GM19463 (cell line): Measurements from ENCODE around the gene ZNF322.
"Not testable (repeated sequence)": the region's sequence is repeated elsewhere in the genome, so short reads cannot be mapped to it uniquely, and the experiment has no call there.

Experiments
- ATAC-seq: cut with Tn5 transposase; IDR thresholded peaks from one replicate; pipeline ENCODE4 v1.9.1; 2021; ENCODE audit warnings: mild to moderate bottlenecking, moderate library complexity; ENCODE audit not compliant: unreplicated experiment

ZNF322 gene

GRCh38 chr6:26659042-26659999 is at the start of gene ZNF322:
Gene ZNF322 (minus strand): TSS chr6:26659746. CDS start chr6:26638553, 21,193 bp downstream.
- ATAC-seq, result peak; percentile 98

GRCh38 chr6:26705780-26706179 is 46.2 kb upstream of the ZNF322 start:
- ATAC-seq, result not testable (repeated sequence)

DNA sequence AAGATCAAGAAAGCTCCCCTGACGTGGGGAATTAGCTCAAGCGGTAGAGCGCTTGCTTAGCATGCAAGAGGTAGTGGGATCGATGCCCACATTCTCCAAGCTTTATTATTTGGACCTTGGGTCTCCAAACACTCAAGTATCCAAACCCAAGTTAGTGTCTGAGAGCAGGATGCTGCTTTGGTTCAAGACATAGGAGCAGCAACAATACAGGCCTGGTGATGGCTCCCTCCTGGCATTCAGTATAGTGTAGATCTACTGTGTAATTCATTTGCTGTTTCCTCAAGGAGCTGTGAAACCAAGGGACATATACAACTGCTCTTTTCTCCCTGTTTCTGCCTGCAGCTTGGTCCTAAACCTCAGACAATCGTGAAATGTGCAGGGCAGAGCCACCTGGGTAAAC is 45.8 kb upstream of the ZNF322 start:
- not testable (repeated sequence) for ATAC-seq

DNA sequence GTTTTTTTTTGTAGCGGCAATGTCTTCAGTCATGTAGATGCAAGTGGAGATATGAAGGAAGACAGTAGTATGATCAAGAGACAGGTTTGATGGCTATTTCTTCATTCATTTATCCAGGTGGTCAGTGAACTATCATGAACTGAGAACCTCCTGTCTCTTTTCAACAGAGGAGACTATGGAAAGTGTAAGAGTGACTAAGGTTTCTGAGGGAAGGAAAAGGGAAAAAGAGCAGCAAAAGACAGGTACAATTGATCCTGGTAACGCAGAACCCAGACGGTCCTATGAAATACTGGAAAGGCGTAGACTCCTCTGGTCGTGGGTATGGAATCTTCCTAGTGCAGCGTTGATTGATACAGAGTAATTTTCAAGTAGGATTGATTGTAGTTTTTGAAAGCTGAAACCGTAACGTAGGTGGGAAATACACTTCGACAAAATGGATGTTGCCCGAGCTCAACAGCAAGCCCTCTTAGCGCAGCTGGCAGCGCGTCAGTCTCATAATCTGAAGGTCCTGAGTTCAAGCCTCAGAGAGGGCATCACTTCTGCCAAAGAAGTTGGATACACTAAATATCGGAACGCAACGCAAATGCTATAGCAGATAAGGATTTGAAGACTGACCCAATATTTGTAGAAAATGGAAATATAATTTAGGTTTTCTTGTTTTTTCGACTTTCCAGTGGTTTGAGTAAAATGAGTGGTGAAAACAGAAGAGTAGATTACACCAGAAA is 41.6 kb upstream of the ZNF322 start:
- ATAC-seq, result not testable (repeated sequence)

- ATAC-seq, result not testable (repeated sequence)
These were observed 38.0 kb upstream of the ZNF322 start for GRCh38 chr6:26697496-26697895.

GRCh38 chr6:26689324-26689947 is 29.9 kb upstream of the ZNF322 start:
- ATAC-seq, result not testable (repeated sequence)

- ATAC-seq, result not testable (repeated sequence)
These were observed 23.0 kb upstream of the ZNF322 start for GRCh38 chr6:26682435-26683042.

DNA sequence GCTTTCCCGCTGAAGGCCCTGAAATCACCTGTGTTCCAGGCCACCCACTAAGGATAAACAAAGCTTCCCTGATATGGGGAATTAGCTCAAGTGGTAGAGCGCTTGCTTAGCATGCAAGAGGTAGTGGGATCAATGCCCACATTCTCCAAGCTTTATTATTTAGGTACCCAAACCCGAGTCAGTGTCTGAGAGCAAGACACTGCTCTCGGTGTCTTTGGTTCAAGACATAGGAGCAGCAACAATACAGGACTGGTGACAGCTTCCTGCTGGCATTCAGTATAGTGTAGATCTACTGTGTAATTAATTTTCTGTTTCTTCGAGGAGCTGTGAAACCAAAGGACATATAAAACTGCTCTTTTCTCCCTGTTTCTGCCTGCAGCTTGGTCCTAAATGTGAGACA is 13.7 kb upstream of the ZNF322 start:
- not testable (repeated sequence) for ATAC-seq

DNA sequence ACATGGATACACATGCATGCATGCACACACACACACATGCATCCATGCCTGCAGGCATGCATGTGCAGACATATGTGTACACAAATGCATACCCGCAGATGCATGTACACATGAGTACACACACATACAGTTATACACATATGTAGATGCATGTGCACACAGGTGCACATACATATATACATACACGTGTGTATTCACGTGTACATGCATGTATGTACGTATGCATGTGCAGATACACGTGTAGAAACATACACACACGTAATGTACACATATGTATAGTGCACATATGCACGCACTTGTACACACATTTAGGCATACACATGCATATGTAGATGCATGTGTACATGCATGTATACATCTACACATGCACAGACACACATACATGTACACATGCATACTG is 11.0 kb upstream of the ZNF322 start:
- ATAC-seq, result not testable (repeated sequence)

DNA sequence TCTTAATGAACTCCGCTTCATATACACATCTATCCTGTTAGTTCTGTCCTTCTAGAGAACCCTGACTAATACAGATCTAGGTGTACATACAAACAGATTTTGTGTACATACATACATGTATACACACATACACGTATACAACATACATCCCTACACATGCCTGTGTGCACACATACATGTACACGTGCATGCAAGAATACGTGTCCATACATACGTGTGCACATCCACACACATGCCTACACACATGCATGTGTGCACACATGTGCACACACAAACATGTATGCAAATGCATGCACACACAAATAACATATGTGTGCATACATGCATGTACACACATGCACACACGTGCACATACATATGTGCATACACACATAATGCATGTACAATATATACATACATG is 10.5 kb upstream of the ZNF322 start:
- not testable (repeated sequence) for ATAC-seq

DNA sequence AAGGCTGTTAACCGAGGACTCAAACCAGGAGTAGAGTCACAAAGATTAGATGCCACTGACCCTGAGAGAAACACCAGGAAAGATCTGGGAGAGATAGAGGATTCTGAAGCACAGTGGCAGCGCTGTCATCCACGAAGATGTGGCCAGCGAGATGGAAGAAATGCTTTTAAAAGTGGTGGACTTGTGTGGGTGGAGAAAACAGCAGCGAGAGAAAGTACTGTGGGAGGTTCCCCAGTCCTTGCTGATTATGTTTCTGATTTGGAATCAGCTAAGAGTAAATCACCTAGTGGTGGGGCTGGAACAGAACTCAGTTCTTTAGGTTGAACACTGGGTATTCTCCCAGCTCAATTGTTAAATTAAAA is 435 bp upstream of the ZNF322 start:
- no peak for ATAC-seq

DNA sequence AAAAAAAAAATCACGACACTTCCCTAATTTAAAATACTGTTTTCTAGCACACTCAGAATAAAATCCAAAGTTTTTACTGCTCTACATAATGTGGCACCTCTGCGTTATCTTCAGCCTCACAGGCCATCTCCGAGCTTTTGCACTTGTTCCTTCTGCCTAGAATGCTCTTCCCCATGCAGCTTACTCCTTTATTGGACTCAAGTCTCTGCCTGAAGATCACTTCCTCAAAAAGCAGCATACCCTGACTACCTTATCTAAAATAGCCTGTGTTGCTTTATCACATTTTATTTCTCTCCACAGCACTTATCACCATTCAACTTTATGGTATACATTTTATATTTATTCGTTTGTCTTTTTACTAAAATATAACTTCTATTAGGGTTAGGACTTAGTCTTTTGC is 2.3 kb downstream of the ZNF322 start:
- no peak for ATAC-seq

DNA sequence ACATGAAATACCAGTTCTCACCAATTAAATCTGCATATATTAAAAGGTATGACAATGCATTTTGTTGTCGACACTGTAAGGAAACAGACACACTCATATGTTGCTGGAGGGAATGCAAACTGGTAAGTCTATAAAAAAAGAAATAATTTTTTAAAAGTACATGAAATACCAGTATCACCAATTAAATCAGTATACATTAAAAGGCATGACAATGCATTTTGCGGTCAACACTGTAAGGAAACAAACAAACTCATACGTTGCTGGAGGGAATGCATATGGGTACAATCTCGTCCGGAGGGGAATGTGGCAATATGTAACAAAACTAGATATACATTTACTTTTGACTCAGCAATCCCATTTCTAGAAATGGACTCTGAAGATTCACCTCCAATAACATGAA is 6.5 kb downstream of the ZNF322 start:
- ATAC-seq, result no peak

DNA sequence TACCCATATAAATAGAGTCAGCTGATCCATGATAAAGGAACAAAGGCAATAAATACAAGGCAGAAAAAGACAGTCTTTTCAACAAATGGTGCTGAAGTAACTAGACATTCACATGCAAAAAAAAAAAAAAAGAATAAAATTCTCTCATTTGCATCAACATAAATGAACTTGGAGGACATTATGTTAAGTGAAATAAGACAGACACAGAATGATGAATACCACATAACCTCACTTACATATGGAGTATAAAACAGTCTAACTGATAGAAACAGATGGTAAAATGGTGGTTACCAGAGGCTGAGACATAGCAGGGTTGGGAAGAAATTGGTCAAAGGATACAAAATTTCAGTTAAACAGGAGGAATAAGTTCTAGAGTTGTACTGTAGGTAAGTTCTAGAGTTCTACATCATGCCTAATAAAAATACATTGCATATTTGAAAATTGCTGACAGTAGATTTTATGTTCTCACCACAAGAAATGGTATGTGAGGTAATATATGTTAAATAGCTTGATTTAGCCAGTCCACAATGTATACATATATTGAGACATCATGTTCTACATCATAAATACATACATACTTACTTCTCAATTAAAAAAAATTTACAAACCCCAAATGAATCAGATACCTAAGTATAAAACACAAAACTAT is 8.3 kb downstream of the ZNF322 start:
- ATAC-seq, result no peak

DNA sequence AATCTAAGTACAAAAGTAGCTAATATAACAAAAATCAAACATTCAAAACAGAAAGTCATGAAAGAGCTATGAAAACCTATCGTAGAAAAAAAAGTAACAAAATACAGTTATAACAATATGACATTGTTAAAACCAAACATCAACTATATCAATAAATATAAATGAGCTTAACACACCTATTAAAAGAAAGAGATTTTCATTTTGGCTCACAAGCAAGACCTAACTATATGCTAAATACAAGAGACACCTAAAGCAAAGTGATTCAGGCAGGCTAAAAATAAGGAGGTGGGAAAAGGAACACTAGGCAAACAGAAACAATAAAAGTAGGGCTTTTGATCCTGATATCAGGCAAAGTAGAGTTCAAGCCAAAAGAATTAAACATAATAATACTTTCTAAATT is 13.5 kb downstream of the ZNF322 start:
- no peak for ATAC-seq

DNA sequence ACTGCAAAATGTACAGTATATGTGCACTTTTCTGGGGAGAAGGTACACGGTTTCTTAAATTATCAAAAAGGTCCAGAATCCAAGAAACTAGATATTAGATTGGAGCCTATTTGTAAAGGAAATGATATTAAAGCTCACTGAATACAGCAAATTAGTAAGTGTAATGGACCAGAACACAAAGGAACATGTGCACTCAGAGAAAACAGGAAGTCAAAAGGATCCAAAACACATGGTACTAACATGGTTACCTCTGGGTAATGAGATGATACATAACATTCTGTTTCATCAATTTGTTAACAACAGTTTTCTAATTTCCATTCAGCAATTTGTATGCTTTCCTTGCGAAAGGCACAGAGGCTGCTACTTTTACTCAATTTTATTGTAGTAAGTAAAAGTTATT is 18.7 kb downstream of the ZNF322 start:
- no peak for ATAC-seq

- ATAC-seq, result no peak
These were observed 30.2 kb downstream of the ZNF322 start for GRCh38 chr6:26629359-26629758.

DNA sequence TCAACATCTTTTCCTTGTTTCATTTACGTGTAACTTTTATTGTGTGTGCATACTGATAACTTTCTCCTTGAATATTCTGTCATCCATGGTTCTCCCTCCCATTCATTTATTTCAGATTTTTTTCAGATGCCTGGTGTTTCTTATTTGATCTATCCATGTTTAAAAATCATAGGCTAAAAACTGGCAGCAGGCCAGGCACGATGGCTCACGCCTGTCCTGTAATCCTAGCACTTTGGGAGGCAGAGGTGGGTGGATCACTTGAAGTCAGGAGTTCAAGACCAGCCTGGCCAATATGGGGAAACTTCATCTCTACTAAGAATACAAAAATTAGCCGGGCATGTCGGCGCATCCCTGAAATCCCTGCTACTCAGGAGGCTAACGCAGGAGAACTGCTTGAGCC is 31.7 kb downstream of the ZNF322 start:
- ATAC-seq, result no peak

- ATAC-seq, result no peak
These were observed 35.0 kb downstream of the ZNF322 start for GRCh38 chr6:26624557-26624956.

DNA sequence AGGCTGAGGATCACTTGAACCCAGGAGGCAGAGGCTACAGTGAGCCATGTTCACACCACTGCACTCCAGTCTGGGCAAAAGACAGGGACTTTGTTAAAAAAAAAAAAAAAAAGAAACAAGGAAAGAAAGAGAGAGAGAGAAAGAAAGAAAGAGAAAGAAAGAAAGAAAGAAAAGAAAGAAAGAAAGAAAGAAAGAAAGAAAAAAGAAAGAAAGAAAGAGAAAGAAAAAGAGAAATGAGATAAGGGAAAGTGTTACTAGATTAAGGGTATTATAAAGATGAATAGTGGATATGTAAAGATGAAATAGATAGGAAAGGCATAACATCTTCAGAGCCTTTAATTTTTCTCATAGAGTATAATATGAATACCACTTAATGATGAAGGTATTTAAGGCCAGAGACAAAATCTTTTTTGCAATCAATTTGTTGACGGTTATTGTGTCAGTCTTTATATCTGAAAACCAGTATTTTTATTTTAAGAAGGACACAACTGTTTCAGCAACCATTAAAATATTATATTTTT is 36.1 kb downstream of the ZNF322 start:
- ATAC-seq, result no peak
